Chondrocyte (in vitro differentiated cells): ENCODE data around the gene SMIM28. TPM values are rescaled to one million over a fixed set of nuclear protein-coding genes. Genes with fewer than 3 reads are reported as not detected.

Experiments used
- DNase-seq: peaks from one replicate; pipeline ENCODE4 v3.0.0; 2021; ENCODE audit warnings: mixed read lengths, low spot score
- H3K27ac Mint-ChIP-seq: one replicate; pipeline ENCODE4 v1.8.0; 2021; ENCODE audit warnings: mild to moderate bottlenecking, moderate library complexity, mixed read lengths; ENCODE audit not compliant: unreplicated experiment
- H3K27me3 Mint-ChIP-seq: 2 replicates; pipeline ENCODE4 v1.8.0; 2021; ENCODE audit warnings: low read depth, mixed read lengths
- H3K36me3 Mint-ChIP-seq: 2 replicates; pipeline ENCODE4 v1.8.0; 2021; ENCODE audit warnings: low read depth, mixed read lengths
- H3K4me1 Mint-ChIP-seq: 2 replicates; pipeline ENCODE4 v1.8.0; 2021; ENCODE audit warnings: low read depth, mild to moderate bottlenecking, mixed read lengths
- H3K4me3 Mint-ChIP-seq: one replicate; pipeline ENCODE4 v1.8.0; 2021; ENCODE audit warnings: mild to moderate bottlenecking, moderate library complexity, mixed read lengths; ENCODE audit not compliant: unreplicated experiment
- H3K9me3 Mint-ChIP-seq: 2 replicates; pipeline ENCODE4 v1.8.0; 2021; ENCODE audit warnings: low read depth, mixed read lengths
- CTCF ChIP-seq: fragments of 200-600 bp; sonication (generic); IDR thresholded peaks from 2 replicates; pipeline ENCODE4 v1.5.0; 2021; ENCODE audit warnings: antibody characterized with exemption, mild to moderate bottlenecking, moderate library complexity
- total RNA-seq: library from RNA; stranded (reverse); gene quantifications from 3 replicates; pipeline ENCODE4 v1.2.1, GENCODE V29; 2021

Gene SMIM28
- total RNA-seq, 1 donor from 2014 or later: not detected

- no peak overlapping the region for H3K27ac Mint-ChIP-seq
- H3K9me3 Mint-ChIP-seq: no peaks in the 10 kb centered on the region
- no peak for DNase-seq
- H3K4me1 Mint-ChIP-seq: peaks cover 3% of the 10 kb centered on the region
- no peak overlapping the region for H3K4me3 Mint-ChIP-seq
- no peaks in the 10 kb centered on the region for H3K36me3 Mint-ChIP-seq
- TF ChIP-seq CTCF: no peak
- H3K27me3 Mint-ChIP-seq: no peaks in the 10 kb centered on the region
Measured at GRCh38 chr6:138393871-138394783, 16.4 kb downstream of the SMIM28 start.

- Mint-ChIP-seq H3K4me1 (peaks cover 3% of the 10 kb centered on the region), H3K27ac (no peak overlapping the region), H3K36me3 (no peaks in the 10 kb centered on the region), H3K27me3 (no peaks in the 10 kb centered on the region), H3K4me3 (no peak overlapping the region), H3K9me3 (no peaks in the 10 kb centered on the region)
- no peak for DNase-seq
- no peak for TF ChIP-seq CTCF
Measured at GRCh38 chr6:138396709-138397108, 19.0 kb downstream of the SMIM28 start.

- no peak for TF ChIP-seq CTCF
- Mint-ChIP-seq H3K4me3 (no peak overlapping the region), H3K4me1 (peaks cover 3% of the 10 kb centered on the region), H3K27me3 (no peaks in the 10 kb centered on the region), H3K9me3 (no peaks in the 10 kb centered on the region), H3K27ac (no peak overlapping the region), H3K36me3 (no peaks in the 10 kb centered on the region)
- DNase-seq: no peak
Measured at GRCh38 chr6:138397128-138398122, 19.7 kb downstream of the SMIM28 start.

GRCh38 chr6:138400326-138400725 is 22.6 kb downstream of the SMIM28 start:
- H3K36me3 Mint-ChIP-seq: no peaks in the 10 kb centered on the region
- H3K9me3 Mint-ChIP-seq: no peaks in the 10 kb centered on the region
- no peak for DNase-seq
- no peak for TF ChIP-seq CTCF
- H3K4me3 Mint-ChIP-seq: no peak overlapping the region
- H3K4me1 Mint-ChIP-seq: peaks cover 12% of the 10 kb centered on the region
- H3K27me3 Mint-ChIP-seq: no peaks in the 10 kb centered on the region
- no peak overlapping the region for H3K27ac Mint-ChIP-seq
